HepG2 (cell line): ENCODE results near the gene DBNDD2. TPM values are rescaled to one million over a fixed set of nuclear protein-coding genes. Genes with fewer than 3 reads are reported as not detected.

ENCODE experiments used
- ATAD3A ChIP-seq: sonication (generic); formaldehyde crosslinking; IDR thresholded peaks from 2 replicates; pipeline ENCODE4 v1.4.0; 2020; ENCODE audit warnings: missing genetic modification reagents
- BORCS8-MEF2B ChIP-seq: sonication (generic); formaldehyde crosslinking; IDR thresholded peaks from 2 replicates; pipeline ENCODE4 v1.8.0; 2022; ENCODE audit warnings: mild to moderate bottlenecking, missing genetic modification reagents
- CHD4 ChIP-seq: fragments of 200-600 bp; sonication (generic); IDR thresholded peaks from 2 replicates; pipeline ENCODE4 v1.7.0; 2017; ENCODE audit warnings: mild to moderate bottlenecking, low read length, borderline replicate concordance
- HHEX ChIP-seq: IDR thresholded peaks from 2 replicates; pipeline ENCODE4 v1.6.1; 2016; ENCODE audit warnings: control low read depth
- JARID2 ChIP-seq: sonication (generic); formaldehyde crosslinking; IDR thresholded peaks from 2 replicates; pipeline ENCODE4 v1.8.1; 2023; ENCODE audit warnings: missing genetic modification reagents, inconsistent platforms; ENCODE audit not compliant: insufficient replicate concordance
- KAT8 ChIP-seq: IDR thresholded peaks from 2 replicates; pipeline ENCODE4 v1.6.1; 2016; ENCODE audit warnings: missing genetic modification reagents, missing compliant biosample characterization
- NR2F2 ChIP-seq: IDR thresholded peaks from 2 replicates; pipeline ENCODE4 v1.6.1; 2012; ENCODE audit warnings: low read depth, inconsistent platforms, borderline replicate concordance
- PHF20 ChIP-seq: sonication (generic); formaldehyde crosslinking; IDR thresholded peaks from 2 replicates; pipeline ENCODE4 v1.5.0; 2020; ENCODE audit warnings: mild to moderate bottlenecking, missing genetic modification reagents
- SOX6 ChIP-seq, 2 experiments: fragments of 450-650 bp in 1 of 2; sonication (generic) in 1 of 2; formaldehyde crosslinking in 1 of 2; IDR thresholded peaks; 2 replicates each; pipeline versions ENCODE4 v1.4.0 to v1.6.1; 2017 to 2020; ENCODE audit warnings: antibody characterized with exemption in 1 of 2, mild to moderate bottlenecking in 1 of 2, missing genetic modification reagents in 1 of 2
- ZFP36 ChIP-seq: fragments of 150-350 bp; IDR thresholded peaks from 2 replicates; pipeline ENCODE4 v1.6.1; 2018; ENCODE audit warnings: borderline replicate concordance, low read length, low read depth; ENCODE audit not compliant: partially characterized antibody
- ZMYM2 ChIP-seq: sonication (generic); formaldehyde crosslinking; IDR thresholded peaks from 2 replicates; pipeline ENCODE4 v1.8.0; 2022; ENCODE audit warnings: mild to moderate bottlenecking, missing genetic modification reagents
- ZNF354B ChIP-seq: sonication (generic); formaldehyde crosslinking; IDR thresholded peaks from 2 replicates; pipeline ENCODE4 v1.8.0; 2022; ENCODE audit warnings: mild to moderate bottlenecking, missing genetic modification reagents
- ZNF44 ChIP-seq: sonication (generic); formaldehyde crosslinking; IDR thresholded peaks from 2 replicates; pipeline ENCODE4 v1.5.1; 2020; ENCODE audit warnings: mild to moderate bottlenecking, missing genetic modification reagents
- ZNF543 ChIP-seq: sonication (generic); formaldehyde crosslinking; IDR thresholded peaks from 2 replicates; pipeline ENCODE4 v1.4.0; 2020; ENCODE audit warnings: mild to moderate bottlenecking, missing genetic modification reagents
- polyA plus RNA-seq, 8 experiments: library from polyadenylated mRNA; depleted of rRNA in 3 of 8; stranded (reverse) in 7 of 8; unstranded in 1 of 8; fragments of >200 nt; fragmentation: Illumina TruSeq in 4 of 8; extraction: Trizol in 4 of 8; gene quantifications; 2 replicates each; pipeline versions ENCODE4 v1.2.1 to v1.2.3, GENCODE V29; 2011 to 2016; ENCODE audit warnings: low read depth in 4 of 8, missing spikeins in 1 of 8, mixed read lengths in 1 of 8; ENCODE audit not compliant: insufficient read depth in 1 of 8
- total RNA-seq, 5 experiments: library from RNA; depleted of rRNA; stranded (reverse); fragments of >200 nt; fragmentation: Illumina TruSeq; extraction: Trizol; gene quantifications; 2 replicates each; pipeline ENCODE4 v1.2.3, GENCODE V29; 2016; ENCODE audit warnings: low read depth in 1 of 5
- TF ChIP-seq, protein P1 (sequence below): sonication (generic); formaldehyde crosslinking; conservative IDR thresholded peaks from 2 replicates; pipeline ENCODE4 v1.8.1; 2023; ENCODE audit warnings: missing genetic modification reagents
- TF ChIP-seq, protein P2 (sequence below): sonication (generic); formaldehyde crosslinking; IDR thresholded peaks from 2 replicates; pipeline ENCODE4 v1.4.0; 2020; ENCODE audit warnings: missing genetic modification reagents
- TF ChIP-seq, protein P3 (sequence below): IDR thresholded peaks from 2 replicates; pipeline ENCODE4 v1.6.1; 2016; ENCODE audit warnings: low read depth, borderline replicate concordance
- TF ChIP-seq, protein P4 (sequence below): sonication (generic); formaldehyde crosslinking; IDR thresholded peaks from 2 replicates; pipeline ENCODE4 v1.5.1; 2020; ENCODE audit warnings: mild to moderate bottlenecking, missing genetic modification reagents, moderate library complexity
- TF ChIP-seq, protein P5 (sequence below): sonication (generic); formaldehyde crosslinking; IDR thresholded peaks from 2 replicates; pipeline ENCODE4 v1.8.1; 2022; ENCODE audit warnings: low read depth, mild to moderate bottlenecking, missing genetic modification reagents
- TF ChIP-seq, protein P6 (sequence below): sonication (generic); formaldehyde crosslinking; IDR thresholded peaks from 2 replicates; pipeline ENCODE4 v1.4.0; 2020; ENCODE audit warnings: missing genetic modification reagents; ENCODE audit errors: not compliant biosample characterization

Gene DBNDD2
- total and polyA plus RNA-seq, 2 of the 13 experiments (the other 11 are each of a cell fraction or from before 2014, with no cell fraction given): 16.7 to 47.6 TPM

DNA sequence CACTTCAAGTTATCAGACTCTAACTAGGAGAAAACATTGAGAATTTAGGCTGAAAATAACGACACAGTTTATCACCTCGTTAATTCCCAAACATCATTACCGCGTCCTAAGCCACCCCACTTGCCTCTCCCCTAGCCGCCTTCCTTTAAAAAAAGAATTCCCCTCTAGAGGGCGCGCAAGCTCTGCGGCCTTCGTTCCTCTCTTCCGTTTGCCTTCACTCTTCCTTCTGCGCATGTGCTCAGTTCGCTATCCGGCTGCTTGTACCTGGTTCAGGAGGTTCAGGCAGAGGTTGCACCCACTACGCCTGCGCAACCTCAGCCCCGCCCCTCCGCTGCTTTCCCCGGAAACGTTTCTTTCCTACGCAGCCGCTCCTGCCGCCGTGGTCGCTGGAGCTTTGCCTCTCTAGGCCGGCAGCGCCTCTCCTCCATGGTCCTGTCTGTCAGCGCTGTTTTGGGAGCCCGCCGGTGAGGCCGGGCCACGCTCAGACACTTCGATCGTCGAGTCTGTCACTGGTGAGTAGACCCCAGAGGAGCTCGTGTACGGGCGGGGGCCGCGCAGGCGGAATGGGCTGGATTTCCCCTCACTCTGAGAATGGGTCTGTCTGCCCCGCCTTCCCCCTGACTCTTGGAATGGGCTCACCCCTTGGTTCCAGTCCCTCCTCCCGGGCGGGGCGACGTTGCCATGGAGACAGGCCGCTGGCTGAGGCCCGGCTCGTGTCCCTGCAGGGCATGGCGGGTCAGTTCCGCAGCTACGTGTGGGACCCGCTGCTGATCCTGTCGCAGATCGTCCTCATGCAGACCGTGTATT, 45.1 kb upstream of the DBNDD2 start, which contains the start of gene SYS1 (continued):
- TF ChIP-seq, protein P1, sequence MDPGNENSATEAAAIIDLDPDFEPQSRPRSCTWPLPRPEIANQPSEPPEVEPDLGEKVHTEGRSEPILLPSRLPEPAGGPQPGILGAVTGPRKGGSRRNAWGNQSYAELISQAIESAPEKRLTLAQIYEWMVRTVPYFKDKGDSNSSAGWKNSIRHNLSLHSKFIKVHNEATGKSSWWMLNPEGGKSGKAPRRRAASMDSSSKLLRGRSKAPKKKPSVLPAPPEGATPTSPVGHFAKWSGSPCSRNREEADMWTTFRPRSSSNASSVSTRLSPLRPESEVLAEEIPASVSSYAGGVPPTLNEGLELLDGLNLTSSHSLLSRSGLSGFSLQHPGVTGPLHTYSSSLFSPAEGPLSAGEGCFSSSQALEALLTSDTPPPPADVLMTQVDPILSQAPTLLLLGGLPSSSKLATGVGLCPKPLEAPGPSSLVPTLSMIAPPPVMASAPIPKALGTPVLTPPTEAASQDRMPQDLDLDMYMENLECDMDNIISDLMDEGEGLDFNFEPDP (CRISPR knock-in tag): no peak
- peak; percentile 88 for TF ChIP-seq BORCS8-MEF2B (CRISPR knock-in tag)
- no peak for TF ChIP-seq SOX6 (IDR thresholded peaks at IDR 0.05)
- TF ChIP-seq SOX6 (CRISPR knock-in tag; IDR thresholded peaks at IDR 0.05): peak; percentile 87
- no peak for TF ChIP-seq ZMYM2
- TF ChIP-seq ATAD3A (CRISPR knock-in tag): peak; percentile 64; the same call in 1 of the 2 replicates
- no peak for TF ChIP-seq ZNF354B (CRISPR knock-in tag)
- peak; percentile 5 for TF ChIP-seq ZFP36
- no peak; the same call in 1 of the 2 replicates for TF ChIP-seq NR2F2
- TF ChIP-seq PHF20 (CRISPR knock-in tag): peak; percentile 96
- TF ChIP-seq HHEX (CRISPR knock-in tag): 0 out of 2 replicates have a peak, but pooled peaks have one; percentile 41
- TF ChIP-seq, protein P2, sequence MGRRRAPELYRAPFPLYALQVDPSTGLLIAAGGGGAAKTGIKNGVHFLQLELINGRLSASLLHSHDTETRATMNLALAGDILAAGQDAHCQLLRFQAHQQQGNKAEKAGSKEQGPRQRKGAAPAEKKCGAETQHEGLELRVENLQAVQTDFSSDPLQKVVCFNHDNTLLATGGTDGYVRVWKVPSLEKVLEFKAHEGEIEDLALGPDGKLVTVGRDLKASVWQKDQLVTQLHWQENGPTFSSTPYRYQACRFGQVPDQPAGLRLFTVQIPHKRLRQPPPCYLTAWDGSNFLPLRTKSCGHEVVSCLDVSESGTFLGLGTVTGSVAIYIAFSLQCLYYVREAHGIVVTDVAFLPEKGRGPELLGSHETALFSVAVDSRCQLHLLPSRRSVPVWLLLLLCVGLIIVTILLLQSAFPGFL: peak; percentile 89; the same call in 1 of the 2 replicates
- TF ChIP-seq KAT8: peak; percentile 99
- TF ChIP-seq, protein P3, sequence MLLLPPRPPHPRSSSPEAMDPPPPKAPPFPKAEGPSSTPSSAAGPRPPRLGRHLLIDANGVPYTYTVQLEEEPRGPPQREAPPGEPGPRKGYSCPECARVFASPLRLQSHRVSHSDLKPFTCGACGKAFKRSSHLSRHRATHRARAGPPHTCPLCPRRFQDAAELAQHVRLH: peak; percentile 94
- TF ChIP-seq, protein P4, sequence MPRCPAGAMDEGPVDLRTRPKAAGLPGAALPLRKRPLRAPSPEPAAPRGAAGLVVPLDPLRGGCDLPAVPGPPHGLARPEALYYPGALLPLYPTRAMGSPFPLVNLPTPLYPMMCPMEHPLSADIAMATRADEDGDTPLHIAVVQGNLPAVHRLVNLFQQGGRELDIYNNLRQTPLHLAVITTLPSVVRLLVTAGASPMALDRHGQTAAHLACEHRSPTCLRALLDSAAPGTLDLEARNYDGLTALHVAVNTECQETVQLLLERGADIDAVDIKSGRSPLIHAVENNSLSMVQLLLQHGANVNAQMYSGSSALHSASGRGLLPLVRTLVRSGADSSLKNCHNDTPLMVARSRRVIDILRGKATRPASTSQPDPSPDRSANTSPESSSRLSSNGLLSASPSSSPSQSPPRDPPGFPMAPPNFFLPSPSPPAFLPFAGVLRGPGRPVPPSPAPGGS (CRISPR knock-in tag): peak; percentile 97
- TF ChIP-seq, protein P5, sequence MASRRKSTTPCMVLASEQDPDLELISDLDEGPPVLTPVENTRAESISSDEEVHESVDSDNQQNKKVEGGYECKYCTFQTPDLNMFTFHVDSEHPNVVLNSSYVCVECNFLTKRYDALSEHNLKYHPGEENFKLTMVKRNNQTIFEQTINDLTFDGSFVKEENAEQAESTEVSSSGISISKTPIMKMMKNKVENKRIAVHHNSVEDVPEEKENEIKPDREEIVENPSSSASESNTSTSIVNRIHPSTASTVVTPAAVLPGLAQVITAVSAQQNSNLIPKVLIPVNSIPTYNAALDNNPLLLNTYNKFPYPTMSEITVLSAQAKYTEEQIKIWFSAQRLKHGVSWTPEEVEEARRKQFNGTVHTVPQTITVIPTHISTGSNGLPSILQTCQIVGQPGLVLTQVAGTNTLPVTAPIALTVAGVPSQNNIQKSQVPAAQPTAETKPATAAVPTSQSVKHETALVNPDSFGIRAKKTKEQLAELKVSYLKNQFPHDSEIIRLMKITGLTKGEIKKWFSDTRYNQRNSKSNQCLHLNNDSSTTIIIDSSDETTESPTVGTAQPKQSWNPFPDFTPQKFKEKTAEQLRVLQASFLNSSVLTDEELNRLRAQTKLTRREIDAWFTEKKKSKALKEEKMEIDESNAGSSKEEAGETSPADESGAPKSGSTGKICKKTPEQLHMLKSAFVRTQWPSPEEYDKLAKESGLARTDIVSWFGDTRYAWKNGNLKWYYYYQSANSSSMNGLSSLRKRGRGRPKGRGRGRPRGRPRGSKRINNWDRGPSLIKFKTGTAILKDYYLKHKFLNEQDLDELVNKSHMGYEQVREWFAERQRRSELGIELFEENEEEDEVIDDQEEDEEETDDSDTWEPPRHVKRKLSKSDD (CRISPR knock-in tag): peak; percentile 95; the same call in 1 of the 2 replicates
- TF ChIP-seq ZNF543 (CRISPR knock-in tag): peak; percentile 99
- TF ChIP-seq, protein P6, sequence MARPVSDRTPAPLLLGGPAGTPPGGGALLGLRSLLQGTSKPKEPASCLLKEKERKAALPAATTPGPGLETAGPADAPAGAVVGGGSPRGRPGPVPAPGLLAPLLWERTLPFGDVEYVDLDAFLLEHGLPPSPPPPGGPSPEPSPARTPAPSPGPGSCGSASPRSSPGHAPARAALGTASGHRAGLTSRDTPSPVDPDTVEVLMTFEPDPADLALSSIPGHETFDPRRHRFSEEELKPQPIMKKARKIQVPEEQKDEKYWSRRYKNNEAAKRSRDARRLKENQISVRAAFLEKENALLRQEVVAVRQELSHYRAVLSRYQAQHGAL (CRISPR knock-in tag): peak; percentile 34
- no peak; the same call in 1 of the 2 replicates for TF ChIP-seq ZNF44 (CRISPR knock-in tag)
- TF ChIP-seq CHD4: peak; percentile 81; the same call in 1 of the 2 replicates
- no peak for TF ChIP-seq JARID2 (CRISPR knock-in tag)
